G401 (cell line): ENCODE measurements around the gene SPEM1. TPM values are rescaled to one million over a fixed set of nuclear protein-coding genes. Genes with fewer than 3 reads are reported as not detected.

ENCODE experiments used
- DNase-seq: peaks from one replicate; pipeline ENCODE4 v3.0.0-alpha.2; 2015; ENCODE audit warnings: low spot score
- in situ Hi-C: cut with HindIII; loops from 2 replicates; pipeline ENCODE4 v1.10.0; 2016; ENCODE audit warnings: low sequenced_read_pairs, mixed read lengths
- total RNA-seq: library from RNA; depleted of rRNA; stranded (reverse); fragments of >200 nt; shearing (Covaris generic); gene quantifications from 2 replicates; pipeline ENCODE4 v1.2.3, GENCODE V29; 2014; rRNA removed

The SPEM1 gene
- total RNA-seq: not detected in 2 replicates

DNA sequence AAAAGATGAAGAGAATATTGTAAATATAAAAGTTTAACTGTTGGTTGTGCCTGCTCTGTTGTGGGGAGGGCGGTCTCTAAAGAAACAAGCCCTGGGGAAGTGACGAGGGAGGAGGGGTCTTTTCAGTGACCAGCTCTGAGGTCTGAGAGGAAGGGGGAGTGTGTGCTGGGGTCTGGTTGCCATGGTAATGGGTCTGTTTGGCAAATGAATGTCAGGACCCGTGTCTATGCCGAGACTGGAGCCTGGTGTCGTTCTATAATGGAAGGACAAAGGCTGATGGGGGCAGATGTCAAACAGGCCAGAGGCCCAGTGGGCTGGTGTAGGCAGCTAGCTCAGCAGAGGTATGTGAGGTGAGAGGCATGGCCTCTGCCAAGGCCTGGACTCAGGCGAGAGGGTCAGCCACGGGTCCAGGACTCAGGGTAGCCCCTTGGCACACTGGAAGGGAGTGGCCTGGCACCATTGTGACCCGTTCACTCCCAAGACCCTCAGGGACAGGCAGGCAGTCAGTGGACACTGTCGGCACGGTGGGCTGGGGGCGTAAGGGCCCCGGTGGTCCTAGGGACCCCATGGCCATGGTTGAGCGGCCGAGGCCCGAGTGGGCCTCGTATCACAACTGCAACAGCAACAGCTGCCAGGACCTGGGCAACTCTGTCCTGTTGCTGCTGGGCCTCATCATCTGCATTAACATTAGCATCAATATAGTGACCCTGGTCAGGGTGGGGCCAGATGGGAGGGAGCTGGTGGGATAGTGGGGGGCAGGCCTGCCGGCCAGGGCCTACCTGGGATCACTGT is at the start of gene SPEM1:
Gene SPEM1, plus strand, starts transcription at position 506 of the 792 bp plus-strand sequence. Its CDS starts 61 bp downstream, at position 567.
- in situ Hi-C loops: no loop called here
- no peak for DNase-seq

- in situ Hi-C loops: no loop called here
Measured at GRCh38 chr17:7370853-7371252, 49.3 kb upstream of the SPEM1 start.

GRCh38 chr17:7374353-7374752 is 45.8 kb upstream of the SPEM1 start:
- DNase-seq: no peak
- in situ Hi-C loops: no loop called here

More at GRCh38 chr17:7370853-7371252, 49.3 kb upstream of the SPEM1 start:
- no peak for DNase-seq

DNA sequence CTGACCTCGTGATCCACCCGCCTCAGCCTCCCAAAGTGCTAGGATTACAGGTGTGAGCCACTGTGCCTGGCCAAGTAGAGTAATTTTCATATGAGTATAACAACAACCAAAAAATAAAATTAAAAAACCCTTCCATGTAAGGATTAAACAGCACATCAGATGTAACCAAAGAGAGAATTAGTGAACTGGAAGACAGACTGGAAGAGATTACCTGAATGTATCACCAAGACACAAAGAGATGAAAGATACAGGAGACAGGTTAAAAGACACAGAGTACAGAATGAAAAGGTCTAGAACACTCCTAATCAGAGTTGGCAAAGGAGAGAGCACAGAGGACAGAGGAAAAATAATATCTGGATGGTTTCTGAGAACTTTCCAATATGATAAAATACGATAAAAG is 41.0 kb upstream of the SPEM1 start:
- in situ Hi-C loops: loop anchor here (25.0 kb wide), 1 partner anchor 108 kb away; the partner anchor contains the start of genes POLR2A, SLC35G6 and ZBTB4

DNA sequence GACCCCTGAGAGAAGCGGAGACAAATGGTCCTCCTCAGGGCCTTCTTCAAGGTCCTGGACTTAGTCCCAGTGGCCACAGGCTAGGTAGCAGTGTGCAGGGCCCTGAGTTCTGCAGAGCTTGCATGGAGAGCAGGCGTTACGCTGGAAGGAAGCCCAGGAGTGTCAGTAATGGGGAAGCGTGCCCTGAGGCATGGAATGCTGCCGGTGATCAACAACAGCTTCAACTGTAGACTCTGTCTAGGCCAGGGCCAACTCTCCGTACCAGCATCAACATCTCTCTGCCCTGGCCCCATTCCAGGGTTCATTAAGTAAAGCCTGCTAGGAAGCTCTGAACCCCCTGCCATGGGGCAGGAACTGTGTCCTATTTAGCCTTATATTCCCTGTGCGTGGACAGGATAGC is 39.8 kb upstream of the SPEM1 start:
- peak; percentile 50 for DNase-seq
- in situ Hi-C loops: loop anchor here (25.0 kb wide), 1 partner anchor 107 kb away; the partner anchor contains the start of genes POLR2A, SLC35G6 and ZBTB4

More for the DNA sequence above, 41.0 kb upstream of the SPEM1 start:
- no peak for DNase-seq

- DNase-seq: peak; percentile 69
- in situ Hi-C loops: loop anchor here (25.0 kb wide), 1 partner anchor 106 kb away; the partner anchor contains the start of genes POLR2A, SLC35G6 and ZBTB4
Measured at GRCh38 chr17:7380855-7381683, 39.1 kb upstream of the SPEM1 start, which contains the start of gene TNK1. Gene TNK1 (plus strand): TSS chr17:7381089. CDS start chr17:7382927, 1,838 bp downstream.

DNA sequence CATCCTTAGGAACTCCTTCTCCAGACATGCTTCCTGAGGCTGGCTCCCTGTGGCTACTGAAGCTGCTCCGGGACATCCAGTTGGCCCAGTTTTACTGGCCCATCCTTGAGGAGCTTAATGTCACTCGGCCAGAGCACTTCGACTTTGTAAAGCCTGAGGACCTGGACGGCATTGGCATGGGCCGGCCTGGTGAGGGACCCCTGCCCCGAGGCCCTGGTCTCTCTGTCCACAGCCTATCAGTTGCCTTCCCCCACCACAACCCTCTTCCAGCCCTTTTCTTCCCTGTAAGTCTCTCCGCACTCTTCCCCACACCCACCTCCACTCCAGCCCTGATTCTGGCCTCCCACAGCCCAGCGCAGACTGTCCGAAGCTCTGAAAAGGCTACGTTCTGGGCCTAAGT is 37.2 kb upstream of the SPEM1 start:
- in situ Hi-C loops: loop anchor here (25.0 kb wide), 1 partner anchor 104 kb away; the partner anchor contains the start of genes POLR2A, SLC35G6 and ZBTB4
- no peak for DNase-seq

DNA sequence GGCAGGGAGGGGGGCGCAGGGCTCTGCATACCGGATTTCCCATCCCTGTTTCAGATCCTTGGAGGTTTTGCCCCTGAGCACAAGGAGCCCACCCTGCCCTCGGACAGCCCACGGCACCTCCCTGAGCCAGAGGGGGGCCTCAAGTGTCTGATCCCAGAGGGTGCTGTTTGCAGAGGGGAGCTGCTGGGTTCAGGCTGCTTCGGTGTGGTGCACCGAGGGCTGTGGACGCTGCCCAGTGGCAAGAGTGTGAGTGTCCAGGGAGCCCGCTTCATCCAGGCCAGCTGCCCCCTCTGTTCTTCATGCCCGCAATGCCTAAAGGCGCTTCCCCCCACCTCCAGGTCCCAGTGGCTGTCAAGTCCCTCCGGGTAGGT is 36.8 kb upstream of the SPEM1 start:
- in situ Hi-C loops: loop anchor here (25.0 kb wide), 1 partner anchor 104 kb away; the partner anchor contains the start of genes POLR2A, SLC35G6 and ZBTB4
- DNase-seq: no peak

- peak; percentile 77 for DNase-seq
- in situ Hi-C loops: loop anchor here (25.0 kb wide), 1 partner anchor 103 kb away; the partner anchor contains the start of genes POLR2A, SLC35G6 and ZBTB4
Measured at GRCh38 chr17:7383742-7384488, 36.2 kb upstream of the SPEM1 start.

DNA sequence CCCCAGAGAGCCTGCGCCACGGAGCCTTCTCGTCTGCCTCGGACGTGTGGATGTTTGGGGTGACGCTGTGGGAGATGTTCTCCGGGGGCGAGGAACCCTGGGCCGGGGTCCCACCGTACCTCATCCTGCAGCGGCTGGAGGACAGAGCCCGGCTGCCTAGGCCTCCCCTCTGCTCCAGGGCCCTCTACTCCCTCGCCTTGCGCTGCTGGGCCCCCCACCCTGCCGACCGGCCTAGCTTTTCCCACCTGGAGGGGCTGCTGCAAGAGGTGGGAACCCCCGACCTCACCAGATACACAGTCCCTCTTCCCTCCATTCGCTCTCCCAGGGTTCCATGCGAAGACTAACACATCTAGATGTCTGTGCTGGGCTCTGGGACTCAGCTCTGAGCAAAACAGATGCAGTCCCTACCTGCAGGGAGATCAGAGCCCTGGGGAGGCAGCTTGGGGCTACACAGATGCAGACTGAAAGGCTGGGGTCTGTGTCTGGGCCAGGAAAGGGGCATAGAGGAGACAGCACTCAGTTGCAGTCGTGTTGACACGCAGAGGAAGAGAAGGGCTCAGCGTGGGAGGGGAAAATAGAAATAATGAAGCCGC is 35.5 kb upstream of the SPEM1 start:
- in situ Hi-C loops: loop anchor here (25.0 kb wide), 1 partner anchor 103 kb away; the partner anchor contains the start of genes POLR2A, SLC35G6 and ZBTB4
- no peak for DNase-seq

DNA sequence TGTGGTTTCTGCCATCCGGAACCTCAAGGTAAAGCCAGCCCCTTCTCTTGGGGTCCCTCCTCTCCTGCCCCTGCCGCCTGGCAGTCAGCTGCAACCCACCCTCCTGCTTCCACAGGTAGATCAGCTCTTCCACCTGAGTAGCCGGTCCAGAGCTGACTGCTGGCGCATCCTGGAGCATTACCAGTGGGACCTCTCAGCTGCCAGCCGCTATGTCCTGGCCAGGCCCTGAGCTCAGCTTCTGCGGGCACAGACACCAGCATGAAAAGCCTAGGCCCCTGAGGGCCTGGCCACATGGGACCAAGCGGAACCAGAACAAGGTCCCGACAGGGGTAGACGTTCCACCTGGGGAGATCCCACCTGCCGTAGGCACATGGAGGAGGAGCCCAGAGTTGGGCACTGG is 31.3 kb upstream of the SPEM1 start:
- DNase-seq: no peak
- in situ Hi-C loops: loop anchor here (25.0 kb wide), 1 partner anchor 98 kb away; the partner anchor contains the start of genes POLR2A, SLC35G6 and ZBTB4

- DNase-seq: no peak
- in situ Hi-C loops: loop anchor here (25.0 kb wide), 1 partner anchor 97 kb away; the partner anchor contains the start of genes POLR2A, SLC35G6 and ZBTB4
Measured at GRCh38 chr17:7389924-7390910, 29.9 kb upstream of the SPEM1 start.

GRCh38 chr17:7391307-7391706 is 28.8 kb upstream of the SPEM1 start:
- DNase-seq: no peak
- in situ Hi-C loops: loop anchor here (25.0 kb wide), 1 partner anchor 96 kb away; the partner anchor contains the start of genes POLR2A, SLC35G6 and ZBTB4

DNA sequence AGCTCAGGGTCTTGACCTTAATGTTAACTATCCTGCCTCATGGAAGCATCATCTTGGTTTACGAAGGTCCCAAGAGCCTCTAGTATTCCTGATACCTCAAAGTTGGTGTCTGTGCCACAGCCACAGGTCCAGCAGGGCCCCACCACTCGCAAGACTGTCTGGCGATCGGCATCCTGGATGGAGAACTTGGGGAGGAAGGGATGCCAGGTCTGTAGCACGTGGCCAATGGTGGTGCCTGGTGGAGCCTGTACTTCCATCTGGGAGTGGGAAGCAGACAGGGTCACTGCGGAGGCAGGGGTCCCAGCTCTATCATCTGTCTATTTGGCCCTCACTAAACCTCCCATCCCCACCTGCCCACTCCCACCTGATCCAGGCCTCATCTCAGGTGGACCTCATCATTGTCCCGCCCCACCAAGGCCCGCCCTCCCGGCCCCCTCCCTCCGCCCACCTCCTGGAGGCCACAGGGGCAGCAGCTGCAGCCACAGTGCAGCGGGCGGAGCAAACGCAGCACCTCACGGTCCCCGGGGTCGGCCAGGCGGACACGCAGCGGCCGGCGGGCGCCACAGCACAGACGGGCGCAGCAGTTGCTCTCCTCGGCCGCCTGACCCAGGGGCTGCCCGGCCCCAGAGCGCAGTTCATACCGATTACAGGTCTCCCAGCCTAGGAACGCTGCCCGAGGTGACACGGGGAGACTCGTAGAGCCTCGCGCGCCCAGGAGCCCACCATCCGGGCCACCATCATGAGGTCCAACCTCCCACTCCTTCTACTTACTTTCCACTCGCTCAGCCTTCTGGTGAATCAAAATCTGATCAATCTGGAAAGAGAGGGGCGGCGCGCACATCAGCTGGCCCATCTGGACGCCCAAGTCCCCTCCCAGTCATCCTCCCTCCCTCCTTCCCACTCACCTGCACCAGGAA is 27.2 kb upstream of the SPEM1 start:
- no peak for DNase-seq
- in situ Hi-C loops: loop anchor here (25.0 kb wide), 1 partner anchor 94 kb away; the partner anchor contains the start of genes POLR2A, SLC35G6 and ZBTB4

GRCh38 chr17:7393613-7394451 is 26.3 kb upstream of the SPEM1 start:
- no peak for DNase-seq
- in situ Hi-C loops: loop anchor here (25.0 kb wide), 1 partner anchor 93 kb away; the partner anchor contains the start of genes POLR2A, SLC35G6 and ZBTB4
